LHCN-M2 (cell line): ENCODE data around the gene XAGE5. TPM values are rescaled to one million over a fixed set of nuclear protein-coding genes. Genes with fewer than 3 reads are reported as not detected.
"Not testable (repeated sequence)": the region's sequence is repeated elsewhere in the genome, so short reads cannot be mapped to it uniquely, and the experiment has no call there.

ENCODE experiments used
- DNase-seq: peaks from one replicate; pipeline ENCODE4 v3.0.0-alpha.2; 2012; ENCODE audit warnings: low read depth
- polyA plus RNA-seq: library from polyadenylated mRNA; unstranded; fragments of >200 nt; gene quantifications from one replicate; pipeline ENCODE4 v1.2.1, GENCODE V29; 2012; ENCODE audit warnings: missing spikeins
- total RNA-seq: library from RNA; depleted of rRNA; stranded (reverse); fragments of >200 nt; gene quantifications from 2 replicates; pipeline ENCODE4 v1.2.3, GENCODE V29; 2014; rRNA removed

XAGE5 gene, protein sequence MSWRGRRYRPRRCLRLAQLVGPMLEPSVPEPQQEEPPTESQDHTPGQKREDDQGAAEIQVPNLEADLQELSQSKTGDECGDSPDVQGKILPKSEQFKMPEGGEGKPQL
- not detected in 2 replicates for total RNA-seq
- not detected for polyA plus RNA-seq

DNA sequence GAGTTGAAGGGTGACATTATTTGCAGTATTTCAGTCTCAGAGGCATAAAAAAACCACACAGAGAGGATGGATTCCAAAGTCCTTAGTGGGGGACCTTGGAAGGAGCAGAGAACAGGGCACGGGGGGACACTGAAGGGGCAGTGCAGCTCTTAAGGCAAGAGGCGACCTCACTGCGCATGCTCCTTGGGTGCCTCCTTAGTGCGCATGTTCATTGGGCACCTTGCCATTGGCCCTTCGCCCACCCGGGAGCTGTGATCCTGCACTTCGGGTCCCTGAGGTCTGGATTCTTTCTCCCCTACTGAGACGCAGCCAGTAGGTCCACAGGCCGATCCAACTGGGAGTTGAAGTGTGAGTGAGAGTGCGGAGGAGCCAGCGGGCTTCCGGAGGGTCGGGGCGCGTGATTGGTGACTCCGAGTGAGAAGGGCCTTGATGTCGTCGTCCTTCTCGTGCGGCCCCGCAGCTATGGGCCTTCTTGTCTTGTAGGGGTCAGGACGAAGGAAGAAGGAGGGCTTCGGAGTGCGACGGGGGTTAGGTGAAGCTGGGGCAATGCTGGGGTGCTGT is at the start of gene XAGE5:
XAGE5 (plus strand) TSS at position 223 of the 561 bp plus-strand sequence. CDS start 1,280 bp downstream, outside the sequence.
- DNase-seq, result no peak

GRCh38 chrX:52765983-52766382 is 45.1 kb upstream of the XAGE5 start:
- not testable (repeated sequence) for DNase-seq

DNA sequence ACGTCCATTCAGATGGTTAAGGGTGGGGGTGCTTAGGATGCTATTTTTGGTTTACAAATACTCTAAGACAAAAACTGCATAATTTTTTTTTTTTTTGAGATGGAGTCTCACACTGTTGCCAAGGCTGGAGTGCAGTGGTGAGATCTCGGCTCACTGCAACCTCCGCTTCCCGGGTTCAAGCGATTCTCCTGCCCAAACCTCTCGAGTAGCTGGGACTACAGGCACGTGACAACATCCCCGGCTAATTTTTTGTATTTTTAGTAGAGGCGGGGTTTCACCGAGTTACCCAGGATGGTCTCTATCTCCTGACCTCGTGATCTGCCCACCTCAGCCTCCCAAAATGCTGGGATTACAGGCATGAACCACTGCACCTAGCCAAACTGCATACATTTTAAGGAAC is 37.6 kb upstream of the XAGE5 start:
- not testable (repeated sequence) for DNase-seq

GRCh38 chrX:52797327-52797726 is 13.8 kb upstream of the XAGE5 start, which contains the start of gene SPANXN5:
TSS of gene SPANXN5 (minus strand) at chrX:52797427. CDS start at chrX:52797348, 79 bp downstream.
- DNase-seq, result not testable (repeated sequence)

DNA sequence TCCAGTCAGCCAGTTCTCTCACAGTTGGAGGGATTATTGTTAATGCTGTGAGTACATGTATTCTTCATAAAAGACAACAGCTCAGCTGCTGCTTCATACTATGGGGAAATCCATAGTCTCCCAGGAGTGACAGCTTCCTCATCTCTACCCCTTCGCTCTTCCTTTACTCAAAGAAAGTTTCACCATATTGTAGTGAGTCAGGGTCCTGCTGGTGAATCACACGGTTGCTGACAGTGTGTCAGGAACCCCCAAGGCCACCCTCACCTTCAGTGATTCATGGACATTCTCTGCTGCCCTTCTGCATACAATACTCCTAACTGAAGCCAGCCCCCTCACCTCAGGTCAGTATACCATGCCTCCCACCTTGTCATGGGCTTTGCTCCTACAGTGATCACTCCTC is 6.2 kb upstream of the XAGE5 start:
- not testable (repeated sequence) for DNase-seq

- DNase-seq, result no peak
These were observed 8.7 kb downstream of the XAGE5 start for GRCh38 chrX:52819788-52820187.

DNA sequence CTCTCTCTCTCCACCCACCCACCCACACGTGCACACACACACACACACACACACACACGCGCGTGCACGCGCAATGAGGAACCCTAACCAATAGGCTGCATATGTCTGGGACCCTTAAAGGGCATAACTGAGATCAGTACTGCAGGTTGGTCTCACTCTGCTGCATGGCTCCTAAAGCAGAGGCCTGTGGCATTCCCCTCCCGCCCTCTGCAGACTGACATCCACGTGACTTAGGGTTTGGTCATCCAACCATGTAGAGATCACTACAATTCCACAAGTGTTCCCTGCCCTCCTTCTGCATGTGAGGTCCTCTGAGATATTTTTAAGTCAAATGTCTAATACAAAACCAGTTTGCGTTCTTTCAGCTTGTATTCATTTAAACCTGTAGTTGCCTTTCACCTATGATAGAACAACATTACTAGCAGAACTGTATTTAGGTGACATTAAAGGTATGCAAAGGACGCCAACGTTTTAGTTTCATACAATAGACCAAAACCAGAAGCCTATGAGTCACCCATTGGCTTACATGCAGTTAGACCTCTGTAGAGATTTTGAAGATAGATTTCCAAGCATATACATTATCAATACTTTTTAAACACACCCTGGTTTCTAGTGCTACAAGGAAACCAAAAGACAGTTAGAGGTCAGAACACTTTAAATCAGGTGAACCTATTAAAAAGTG is 10.1 kb downstream of the XAGE5 start:
- no peak for DNase-seq

DNA sequence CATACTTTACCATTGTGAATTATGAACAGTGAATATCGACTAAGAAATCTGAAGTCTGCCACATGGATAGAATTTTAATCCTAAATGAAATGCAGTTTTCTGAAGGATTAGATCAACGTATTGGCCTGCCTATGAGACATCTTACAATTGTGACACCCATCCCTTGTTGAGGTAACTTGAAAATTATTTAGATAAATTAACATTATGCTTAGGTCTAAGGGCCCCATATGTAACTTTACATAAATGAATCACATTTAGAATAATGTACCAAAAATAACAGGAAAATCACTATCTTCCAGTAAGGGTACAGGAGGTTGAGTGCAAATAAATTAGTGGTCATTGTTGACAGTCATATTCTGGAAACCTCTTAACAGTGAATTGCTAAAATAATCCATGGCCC is 13.5 kb downstream of the XAGE5 start:
- DNase-seq, result no peak

DNA sequence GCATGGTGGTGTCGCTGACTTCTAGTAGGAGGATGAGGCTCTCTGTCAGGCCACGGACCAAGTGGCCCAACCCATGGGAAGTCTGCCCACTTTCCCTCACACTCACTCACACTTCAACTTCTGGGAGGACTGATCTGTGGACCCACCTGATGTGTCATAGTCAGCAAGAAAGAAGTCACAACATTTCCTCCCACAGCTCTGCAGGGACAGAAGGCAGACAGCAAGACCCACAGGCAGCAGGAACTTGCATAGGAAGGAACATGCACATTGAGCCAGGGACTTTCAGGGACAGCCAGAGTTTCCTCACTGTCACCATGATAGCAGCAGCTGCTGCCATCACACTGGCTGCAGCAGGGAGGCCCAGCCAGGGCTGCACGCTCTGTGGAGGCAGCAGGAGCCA is 19.5 kb downstream of the XAGE5 start:
- DNase-seq, result no peak

DNA sequence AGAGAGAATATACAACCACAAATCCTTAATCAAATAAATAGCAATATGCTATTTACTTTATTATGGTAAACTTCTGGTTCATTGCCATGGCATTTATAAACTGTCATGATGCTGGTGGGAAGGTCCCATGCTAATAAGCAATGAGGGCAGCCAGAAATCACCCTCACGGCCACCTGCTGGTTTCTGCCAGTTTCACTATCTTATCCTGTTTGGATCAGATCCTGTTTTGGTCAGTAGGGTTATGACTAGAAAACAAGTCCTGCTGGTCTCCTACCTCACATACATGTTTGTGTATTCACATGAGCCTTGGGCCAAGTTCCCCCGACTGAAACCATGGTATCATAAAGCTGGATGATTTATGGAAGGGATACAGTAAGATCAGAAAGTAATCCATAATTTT is 28.1 kb downstream of the XAGE5 start:
- DNase-seq, result no peak

- DNase-seq, result not testable (repeated sequence)
These were observed 32.5 kb downstream of the XAGE5 start for GRCh38 chrX:52843619-52844018.

DNA sequence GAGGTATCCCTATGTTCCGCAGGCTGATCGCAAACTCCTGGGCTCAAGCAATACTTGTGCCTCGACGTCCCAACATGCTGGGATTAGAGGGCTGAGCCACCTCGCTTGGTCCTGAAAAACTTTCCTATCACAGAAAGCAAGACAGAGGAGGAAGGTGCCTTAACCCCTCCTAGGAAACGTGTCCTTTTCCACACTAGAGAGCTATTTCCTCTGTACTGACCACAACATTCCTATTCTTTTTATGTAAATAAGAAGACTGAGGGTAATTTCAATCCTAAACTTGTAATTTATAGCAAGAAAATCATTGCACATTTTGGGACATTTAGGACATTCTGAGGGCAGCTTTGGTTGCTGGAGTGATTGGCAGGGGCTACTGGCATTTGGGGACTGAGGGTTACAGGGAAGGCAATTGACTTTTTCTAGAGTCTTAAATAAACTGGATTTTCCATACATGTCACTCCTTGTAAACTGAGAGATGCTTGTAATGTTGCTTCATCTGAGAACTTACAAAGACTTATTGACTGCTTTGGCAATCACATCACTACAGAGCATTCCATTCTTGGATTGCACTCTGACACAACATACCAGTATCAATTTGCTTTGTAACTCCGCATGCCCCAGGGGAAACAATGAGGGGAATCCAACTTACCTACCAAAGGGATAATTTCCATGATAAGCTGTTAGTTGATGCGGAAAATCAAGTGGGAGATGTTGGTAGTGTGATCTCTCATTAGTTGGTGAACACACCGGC is 41.2 kb downstream of the XAGE5 start:
- peak; percentile 18 for DNase-seq

- peak; percentile 4 for DNase-seq
These were observed 46.0 kb downstream of the XAGE5 start for GRCh38 chrX:52856991-52857525.

- no peak for DNase-seq
These were observed 54.4 kb downstream of the XAGE5 start for GRCh38 chrX:52865343-52865998.

Other genes starting within 250 kb of the XAGE5 start
- not detected in 2 replicates for gene SSX7, start 156.4 kb upstream of the XAGE5 start, total RNA-seq
- not detected in 2 replicates for gene SSX2, start 104.1 kb upstream of the XAGE5 start, total RNA-seq
- not detected in 2 replicates for gene SSX2B, start 60.0 kb upstream of the XAGE5 start, total RNA-seq
- gene SPANXN5, start 13.9 kb upstream of the XAGE5 start, total RNA-seq, result not detected in 2 replicates
- gene XAGE3, start 56.8 kb downstream of the XAGE5 start, total RNA-seq, result not detected in 2 replicates
- 36.2 and 40.1 TPM in 2 replicates for gene FAM156B, start 86.0 kb downstream of the XAGE5 start, total RNA-seq
- 25.5 and 34.8 TPM in 2 replicates for gene FAM156A, start 147.2 kb downstream of the XAGE5 start, total RNA-seq
- gene GPR173, start 237.5 kb downstream of the XAGE5 start, total RNA-seq, result 2.3 and 4.1 TPM in 2 replicates